OCI-M2 (cell line): Measurements from ENCODE around the gene IMPA2.
"Not testable (repeated sequence)": the region's sequence is repeated elsewhere in the genome, so short reads cannot be mapped to it uniquely, and the experiment has no call there.

ENCODE experiments used
- DNase-seq: peaks from one replicate; lab custom pipeline; 2025; ENCODE audit not compliant: unreplicated experiment; lab: John Stamatoyannopoulos, UW

The IMPA2 gene

DNA sequence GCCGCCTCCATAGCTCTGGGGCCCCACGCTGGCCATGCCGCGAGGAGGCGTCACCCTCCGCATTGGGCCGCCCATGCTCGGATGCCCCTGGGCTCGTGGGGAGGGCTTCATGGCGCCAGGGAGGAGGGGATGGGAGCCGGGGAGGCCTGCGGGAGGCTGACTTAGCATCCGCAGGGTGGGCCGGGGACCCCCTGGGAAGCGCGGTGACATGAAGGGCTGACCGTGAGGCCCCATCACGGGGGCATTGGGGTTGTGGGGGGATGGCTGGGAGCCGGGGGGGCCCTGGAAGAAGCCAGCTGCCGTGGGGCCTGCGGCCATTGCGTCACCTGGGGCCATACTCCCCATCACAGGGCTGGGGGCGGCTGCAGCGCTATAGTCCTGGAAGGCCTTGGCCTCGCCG lies 86.4 kb downstream of the IMPA2 start:
- DNase-seq: no peak

DNA sequence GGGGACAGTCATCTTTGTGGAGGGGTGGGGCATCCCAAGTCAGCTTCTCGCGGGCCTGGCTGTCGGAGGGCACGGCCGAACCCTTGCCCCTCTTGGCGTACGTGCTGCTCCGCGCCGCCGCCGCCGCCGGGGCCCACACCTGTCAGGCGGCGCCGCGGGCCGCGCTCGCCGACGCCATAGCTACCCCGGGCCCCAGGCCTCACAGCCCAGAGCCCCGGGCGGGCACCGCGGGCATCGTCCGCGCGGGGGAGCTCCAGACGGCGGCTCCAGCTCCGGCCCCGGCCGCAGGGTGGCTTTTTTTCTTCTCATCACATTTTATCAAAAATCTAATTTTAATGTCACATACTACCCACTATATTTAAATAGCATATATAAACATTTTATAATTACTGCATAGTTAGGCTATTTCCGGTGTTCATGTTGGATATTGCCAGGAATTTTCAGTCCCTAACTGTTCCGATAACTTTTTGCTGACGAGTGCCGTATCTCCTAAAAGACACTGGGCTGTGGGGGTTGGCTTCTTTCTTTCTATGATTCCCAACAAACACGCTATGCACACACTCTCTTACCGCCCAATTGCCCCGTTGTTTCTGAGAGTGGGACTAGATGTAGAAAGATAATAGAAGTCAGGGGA lies 87.1 kb downstream of the IMPA2 start:
- DNase-seq: not testable (repeated sequence)

DNA sequence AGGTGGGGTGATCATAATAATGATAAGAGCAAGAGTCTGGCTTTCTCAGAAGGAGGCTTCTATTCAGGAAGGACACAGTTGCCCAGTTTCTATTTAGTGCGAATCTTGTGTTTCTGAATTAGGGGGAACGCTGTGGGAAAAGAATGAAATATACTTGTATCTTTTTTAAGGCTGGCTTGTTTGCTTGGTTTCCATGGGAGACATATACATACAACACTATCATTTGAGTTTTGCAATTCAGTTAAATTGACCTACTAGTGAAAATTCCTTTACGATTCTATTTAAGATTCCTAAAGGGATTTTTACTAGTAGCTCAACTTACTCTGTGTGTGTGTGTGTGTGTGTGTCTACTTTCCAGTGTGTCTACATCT lies 87.6 kb downstream of the IMPA2 start:
- DNase-seq: no peak

DNA sequence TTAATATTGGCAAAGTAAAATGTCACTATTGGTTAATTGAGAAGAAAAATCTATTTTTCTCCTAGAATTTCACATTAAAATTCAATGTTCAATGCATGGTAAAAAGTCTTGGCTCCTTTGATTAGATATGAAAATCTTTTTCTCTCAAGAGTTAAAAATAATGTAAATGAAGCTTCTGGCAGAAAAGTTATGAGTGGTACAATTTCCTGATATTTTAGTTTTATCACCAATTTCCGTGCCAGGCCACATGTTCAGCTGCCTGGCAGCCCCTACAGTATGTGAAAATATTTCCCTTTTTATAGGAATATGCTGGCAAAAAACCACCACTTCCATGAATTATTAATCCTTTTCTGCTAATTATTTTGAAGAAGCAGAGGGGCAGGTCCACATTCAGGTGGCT lies 89.8 kb downstream of the IMPA2 start:
- not testable (repeated sequence) for DNase-seq

DNA sequence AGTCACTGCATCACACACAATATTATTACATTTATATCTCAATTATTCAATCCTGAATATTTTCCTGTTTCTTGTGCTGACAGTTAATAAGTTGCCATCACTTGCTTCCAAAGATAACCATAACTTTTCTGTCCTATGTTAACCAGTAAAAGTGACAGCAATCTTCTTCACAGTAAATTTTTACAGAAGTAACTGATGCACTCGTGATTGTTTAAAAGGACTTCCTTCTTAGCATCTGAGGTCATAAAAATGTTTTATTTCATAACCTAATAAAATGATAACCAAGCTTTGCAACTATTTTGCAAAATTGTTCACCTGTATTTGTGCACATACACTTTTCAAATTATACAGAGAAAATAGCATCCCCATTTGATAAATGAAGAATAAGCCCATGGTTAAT lies 91.7 kb downstream of the IMPA2 start:
- DNase-seq: no peak

DNA sequence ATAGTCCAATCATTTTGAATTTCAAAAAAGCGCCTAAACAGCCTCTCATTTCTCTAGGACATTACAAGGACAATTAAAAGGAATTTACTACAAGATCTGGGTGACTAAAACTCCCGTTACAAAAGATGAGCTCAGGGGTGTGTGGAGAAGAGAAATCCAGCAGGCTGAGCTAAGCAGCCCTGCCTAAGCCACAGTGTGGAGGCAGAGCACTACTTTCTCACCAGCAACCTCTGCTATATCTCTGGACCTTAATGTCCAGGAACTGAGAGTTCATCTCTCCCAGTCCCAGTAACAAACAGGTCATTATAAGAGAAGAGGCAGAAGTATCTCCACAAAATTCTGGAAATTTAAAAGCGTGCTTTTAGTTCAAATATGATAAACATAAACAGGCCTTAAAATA lies 93.4 kb downstream of the IMPA2 start:
- no peak for DNase-seq

DNA sequence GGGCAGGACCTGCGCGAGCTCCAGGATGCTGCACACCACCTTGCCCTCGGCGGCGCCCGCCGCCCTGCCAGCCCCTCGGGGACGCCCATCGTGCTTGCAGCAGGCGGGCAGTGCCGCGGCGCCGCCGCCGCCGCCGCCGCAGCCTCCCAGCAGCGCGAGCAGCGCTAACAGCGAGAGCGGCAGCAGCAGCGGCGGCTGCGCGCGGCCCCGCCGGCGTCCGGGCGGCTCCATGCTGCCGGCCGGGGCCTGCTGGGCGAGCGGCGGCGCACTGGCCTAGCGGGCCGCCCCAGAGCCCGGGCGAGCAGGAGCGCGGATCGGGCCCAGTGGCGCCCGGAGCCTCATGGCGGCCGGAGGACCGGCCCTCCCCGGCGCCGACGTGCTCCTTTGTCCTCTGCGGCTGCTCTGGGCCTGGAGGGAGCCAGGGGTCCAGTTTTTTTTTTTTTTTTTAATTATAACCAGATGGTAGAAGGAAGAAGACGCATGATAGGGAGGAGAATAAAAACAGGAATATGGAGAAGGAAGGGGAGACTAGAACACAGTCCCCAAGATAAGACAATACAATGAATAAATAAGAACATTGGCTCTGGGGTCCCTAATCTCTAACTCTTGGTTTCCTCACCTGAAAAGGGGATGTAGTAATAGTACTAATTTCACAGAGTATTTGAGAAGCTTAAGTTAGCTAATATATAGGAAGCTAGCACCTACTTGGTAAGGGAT lies 95.3 kb downstream of the IMPA2 start:
- no peak for DNase-seq

DNA sequence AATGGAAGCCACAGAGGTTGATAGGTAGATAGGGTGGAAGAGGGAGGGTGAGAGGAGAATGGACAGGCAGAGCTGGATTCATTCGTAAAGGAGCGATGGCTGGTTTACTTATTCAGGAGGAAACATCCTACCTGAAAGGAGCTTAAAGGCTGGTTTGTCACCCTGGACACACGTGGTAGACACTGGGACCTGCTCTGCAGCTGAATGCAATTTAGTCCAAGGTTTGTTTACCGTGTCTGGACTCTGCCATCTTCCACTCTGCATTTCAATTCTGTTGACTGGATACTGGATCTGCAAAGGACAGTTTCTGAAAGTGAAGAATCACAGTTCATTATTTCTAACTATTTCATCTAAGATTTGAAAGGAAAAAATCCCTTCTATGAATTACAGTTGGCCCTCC lies 96.7 kb downstream of the IMPA2 start:
- not testable (repeated sequence) for DNase-seq

DNA sequence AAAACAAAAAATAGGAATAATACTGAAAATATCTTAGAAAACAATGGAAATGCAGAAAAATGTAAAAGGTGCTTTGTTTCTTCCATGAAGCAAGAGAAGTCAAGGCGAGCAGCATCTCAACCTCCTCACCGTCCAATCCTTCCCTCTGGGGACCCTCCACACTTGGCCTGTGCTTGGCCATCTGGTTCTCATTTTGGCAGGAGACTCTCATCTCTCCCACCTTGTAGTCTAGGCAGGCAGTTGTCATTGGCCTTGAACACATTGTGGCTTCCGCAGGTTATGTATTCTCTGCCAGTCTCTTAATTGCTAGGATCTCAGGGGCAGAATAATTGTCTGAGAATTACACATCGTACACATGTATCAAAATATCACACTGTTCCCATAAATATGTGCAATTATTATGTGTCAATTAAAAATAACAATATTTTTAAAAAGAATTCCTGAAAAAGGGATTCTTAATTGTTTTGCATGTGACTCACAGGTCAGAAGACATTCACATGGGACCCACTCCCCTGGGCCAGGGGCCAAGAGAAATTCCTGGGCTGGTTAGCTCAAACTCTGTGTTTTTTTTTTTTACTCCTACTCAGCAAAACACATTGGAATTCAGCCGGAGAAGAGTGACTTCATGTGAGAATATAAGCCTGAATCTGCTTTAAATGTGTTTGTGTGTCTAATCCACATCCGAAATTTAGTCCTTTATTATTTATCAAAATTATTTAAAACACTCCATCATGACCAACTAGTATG lies 98.4 kb downstream of the IMPA2 start:
- DNase-seq: no peak
